Astrocyte of the cerebellum (primary cell): Measurements from ENCODE around the gene SLC5A2.
"Not testable (repeated sequence)": the region's sequence is repeated elsewhere in the genome, so short reads cannot be mapped to it uniquely, and the experiment has no call there.

Source experiments
- DNase-seq: peaks from one replicate; pipeline ENCODE4 v3.0.0-alpha.2; 2011; ENCODE audit warnings: low read depth
- H3K4me3 ChIP-seq: 2 replicates; pipeline ENCODE4 v1.5.1; 2011; ENCODE audit warnings: mild to moderate bottlenecking, low read depth, low read length, moderate library complexity
- CTCF ChIP-seq: IDR thresholded peaks from 2 replicates; pipeline ENCODE4 v1.5.1; 2012; ENCODE audit warnings: low read length, low read depth, moderate library complexity, mild to moderate bottlenecking; ENCODE audit errors: missing control alignments
- in situ Hi-C: cut with HindIII; loops from 2 replicates; pipeline ENCODE4 v1.10.0; 2017; ENCODE audit warnings: low sequenced_read_pairs

Gene SLC5A2

DNA sequence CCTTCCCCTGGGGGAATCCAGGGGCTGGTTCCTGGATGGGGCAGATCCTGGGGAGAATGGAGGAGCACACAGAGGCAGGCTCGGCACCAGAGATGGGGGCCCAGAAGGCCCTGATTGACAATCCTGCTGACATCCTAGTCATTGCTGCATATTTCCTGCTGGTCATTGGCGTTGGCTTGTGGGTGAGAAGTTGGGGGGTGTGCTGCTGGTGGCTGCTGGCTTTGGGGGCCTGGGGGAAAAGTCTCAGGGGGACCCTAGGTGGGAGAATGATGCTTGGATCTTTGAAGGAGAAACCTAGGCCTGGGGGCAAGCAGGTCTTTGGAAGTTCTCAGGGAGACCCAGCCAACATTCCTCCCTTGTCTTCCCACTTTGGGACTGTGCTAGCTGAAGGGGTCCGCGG lies at the start of gene SLC5A2:
TSS of gene SLC5A2 (plus strand) at position 43 of the 400 bp plus-strand sequence. CDS start at position 57, 14 bp downstream.
- H3K4me3 ChIP-seq: no peak within 1 kb of the TSS
- no peak for DNase-seq
- in situ Hi-C loops: no loop called here
- no peak for TF ChIP-seq CTCF

GRCh38 chr16:31435341-31436220 lies 47.3 kb upstream of the SLC5A2 start:
- TF ChIP-seq CTCF: no peak
- in situ Hi-C loops: no loop called here
- no peak for DNase-seq
- H3K4me3 ChIP-seq: no peak overlapping the region

DNA sequence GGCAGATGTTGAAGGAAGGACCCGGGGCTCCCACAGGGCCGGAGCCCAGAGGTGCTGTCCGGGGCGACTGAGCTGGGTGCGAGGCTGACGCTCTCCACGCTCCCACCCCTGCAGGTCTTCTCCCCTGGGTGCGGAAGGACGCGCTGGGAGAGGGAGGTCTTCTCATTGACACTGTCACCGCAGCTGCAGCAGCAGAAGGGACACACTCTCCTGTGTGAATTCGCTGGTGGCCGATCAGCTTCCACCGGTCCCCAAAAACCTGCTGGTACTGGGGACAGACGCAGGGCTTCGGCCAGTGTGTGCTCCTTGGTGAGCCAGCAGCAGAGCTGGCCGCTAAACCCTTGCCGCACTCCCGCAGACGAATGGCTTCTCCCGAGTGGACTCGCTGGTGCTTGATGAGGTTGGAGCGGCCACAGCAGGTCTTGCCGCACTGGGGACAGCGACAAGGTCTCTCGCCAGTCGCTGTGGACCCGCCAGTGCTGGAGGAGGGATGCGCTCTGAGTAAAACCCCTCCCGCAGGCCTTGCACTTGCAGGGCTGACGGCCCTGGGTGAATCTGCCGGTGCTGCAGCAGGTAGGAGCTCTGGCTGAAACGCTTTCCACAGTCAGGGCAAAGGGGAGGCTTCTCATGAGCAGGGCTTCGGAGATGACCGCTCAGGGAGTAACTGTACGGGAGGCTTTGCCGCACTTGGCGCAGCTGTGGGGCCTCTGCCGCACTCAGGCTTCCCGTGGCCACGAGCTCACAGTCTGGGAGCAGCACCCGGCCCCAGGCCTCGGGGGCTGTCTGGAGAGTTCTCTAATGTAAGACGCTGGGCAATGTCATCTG lies 46.5 kb upstream of the SLC5A2 start:
- TF ChIP-seq CTCF: no peak
- H3K4me3 ChIP-seq: no peak overlapping the region
- DNase-seq: no peak
- in situ Hi-C loops: no loop called here

DNA sequence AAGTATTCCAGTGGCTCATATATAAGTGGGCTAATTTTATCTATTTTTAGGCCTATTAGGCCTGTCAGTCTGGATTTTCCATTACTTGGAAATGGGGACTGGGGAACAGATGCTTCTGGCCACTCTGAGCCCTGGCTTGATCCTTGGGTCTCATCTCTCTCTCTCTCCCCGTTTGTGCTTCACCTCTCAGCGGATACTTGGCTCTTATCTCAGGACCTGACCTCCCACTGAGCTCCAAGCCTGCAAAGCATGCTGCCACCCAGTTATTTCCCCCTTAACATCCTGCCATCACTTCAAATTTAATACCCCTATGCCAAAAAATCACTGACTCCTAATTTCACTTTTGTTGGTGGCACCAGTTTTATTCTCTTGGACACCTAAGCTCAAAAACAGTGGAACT lies 44.5 kb upstream of the SLC5A2 start:
- in situ Hi-C loops: no loop called here
- H3K4me3 ChIP-seq: no peak overlapping the region
- no peak for DNase-seq
- TF ChIP-seq CTCF: no peak

GRCh38 chr16:31439023-31439422 lies 43.9 kb upstream of the SLC5A2 start:
- H3K4me3 ChIP-seq, in situ Hi-C loops, DNase-seq: not testable (repeated sequence)

DNA sequence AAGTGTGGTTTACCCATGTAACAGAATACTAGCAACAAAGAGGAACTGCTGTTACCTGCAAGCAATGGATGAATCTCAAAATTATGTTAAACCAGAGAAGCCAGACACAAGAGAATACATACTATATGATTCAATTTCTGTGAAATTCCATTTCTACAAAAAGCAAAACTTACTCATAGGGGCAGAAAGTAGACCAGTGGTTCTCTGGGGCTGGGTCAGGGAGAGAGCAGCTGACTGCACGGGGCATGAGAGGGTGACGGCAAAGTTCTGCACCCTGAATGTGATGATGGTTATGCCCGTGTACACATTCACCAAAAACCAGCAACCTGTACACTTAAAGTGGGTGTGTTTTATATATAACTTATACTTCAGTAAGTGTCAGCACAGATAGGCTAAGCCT lies 43.4 kb upstream of the SLC5A2 start:
- in situ Hi-C loops: no loop called here

More for the DNA sequence above, 43.4 kb upstream of the SLC5A2 start:
- no peak for TF ChIP-seq CTCF
- H3K4me3 ChIP-seq: no peak overlapping the region
- DNase-seq: no peak
